ENCODE results near the gene GPR39. TPM values are rescaled to one million over a fixed set of nuclear protein-coding genes. Genes with fewer than 3 reads are reported as not detected.
"Not testable (repeated sequence)": the region's sequence is repeated elsewhere in the genome, so short reads cannot be mapped to it uniquely, and the experiment has no call there.

Gene GPR39
- polyA plus RNA-seq (2013, experiment 1 of 2; ENCODE audit: insufficient read length) = 0.46 TPM
- 0.42 TPM for polyA plus RNA-seq (2013, experiment 2 of 2; ENCODE audit: insufficient read length)

DNA sequence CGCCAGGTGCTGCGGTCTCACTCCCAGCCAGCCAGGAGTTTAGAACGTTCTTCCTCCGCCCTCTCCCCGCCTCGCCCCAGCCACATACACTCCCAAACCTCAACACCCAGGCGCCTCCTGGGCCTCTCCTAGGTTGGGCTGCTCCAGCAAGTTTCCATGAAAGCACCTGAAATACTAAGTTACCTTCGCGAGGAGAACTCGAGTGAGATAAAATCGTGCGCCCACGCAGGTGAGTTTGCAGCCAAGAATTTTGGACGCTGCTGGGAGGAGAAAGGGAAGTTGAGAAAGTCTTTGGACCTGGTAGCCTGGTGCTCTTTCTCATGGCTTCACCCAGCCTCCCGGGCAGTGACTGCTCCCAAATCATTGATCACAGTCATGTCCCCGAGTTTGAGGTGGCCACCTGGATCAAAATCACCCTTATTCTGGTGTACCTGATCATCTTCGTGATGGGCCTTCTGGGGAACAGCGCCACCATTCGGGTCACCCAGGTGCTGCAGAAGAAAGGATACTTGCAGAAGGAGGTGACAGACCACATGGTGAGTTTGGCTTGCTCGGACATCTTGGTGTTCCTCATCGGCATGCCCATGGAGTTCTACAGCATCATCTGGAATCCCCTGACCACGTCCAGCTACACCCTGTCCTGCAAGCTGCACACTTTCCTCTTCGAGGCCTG is at the start of gene GPR39:
Gene GPR39, plus strand, starts transcription at position 83 of the 673 bp plus-strand sequence.
- no peak for DNase-seq

DNA sequence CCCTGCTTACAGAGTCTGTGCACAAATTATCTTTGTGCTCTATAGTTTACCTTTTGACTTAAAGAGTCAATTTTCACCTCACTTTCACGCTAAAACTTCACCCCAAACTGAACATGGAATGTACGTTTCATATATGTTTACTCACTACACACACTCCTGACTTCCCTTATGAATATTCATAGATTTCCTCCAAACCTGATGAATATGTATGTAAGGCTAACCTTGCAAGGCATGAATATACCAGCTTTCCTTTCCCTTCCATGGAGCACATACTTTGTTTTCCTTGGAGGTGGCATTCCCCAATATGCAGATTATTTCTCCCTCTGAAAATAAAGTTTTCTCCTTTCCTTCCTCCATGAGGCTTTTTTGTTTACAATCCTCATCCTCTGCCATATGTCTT is 48.4 kb upstream of the GPR39 start:
- no peak for DNase-seq

DNA sequence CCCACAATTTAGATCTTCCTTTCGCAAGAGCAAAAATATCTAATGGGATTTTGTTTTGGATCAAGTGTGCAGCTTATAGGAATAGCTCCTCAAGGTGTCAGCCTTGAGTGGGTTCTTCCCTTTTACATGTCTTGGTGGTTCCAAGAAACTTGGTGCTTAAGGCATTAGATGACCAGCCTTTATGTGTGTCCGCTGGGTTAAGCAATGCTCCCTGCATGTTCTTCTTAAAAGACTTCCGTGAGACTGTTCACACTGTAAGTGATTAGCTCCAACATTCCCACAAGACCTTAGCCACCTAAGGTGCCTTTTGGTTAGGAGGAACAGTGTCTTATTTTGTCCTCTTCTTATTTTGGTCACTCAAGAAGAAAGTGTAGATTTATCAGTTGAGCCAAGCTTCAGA is 44.3 kb upstream of the GPR39 start:
- DNase-seq = no peak

GRCh38 chr2:132373391-132374135 is 43.0 kb upstream of the GPR39 start:
- DNase-seq = peak; percentile 42

DNA sequence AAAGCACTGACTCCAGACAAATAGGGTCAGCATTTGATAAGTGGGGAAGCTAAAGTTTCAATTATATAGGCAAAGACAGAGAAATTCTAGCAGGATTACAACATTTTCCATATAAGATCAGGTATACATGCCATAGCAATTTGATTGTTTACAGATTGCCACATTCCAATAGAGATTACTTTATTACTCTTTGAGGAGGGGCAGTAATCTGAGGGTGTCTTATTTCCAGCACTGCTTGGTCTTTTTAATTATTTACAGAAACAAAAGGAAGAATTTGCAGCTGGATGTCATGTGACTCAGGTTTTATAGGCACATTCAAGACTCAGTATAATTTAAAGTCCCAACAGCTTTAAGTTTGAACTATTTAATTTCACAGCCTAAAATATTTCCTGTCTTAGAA is 42.5 kb upstream of the GPR39 start:
- DNase-seq = no peak

GRCh38 chr2:132374551-132374950 is 42.1 kb upstream of the GPR39 start:
- DNase-seq = peak; percentile 47

DNA sequence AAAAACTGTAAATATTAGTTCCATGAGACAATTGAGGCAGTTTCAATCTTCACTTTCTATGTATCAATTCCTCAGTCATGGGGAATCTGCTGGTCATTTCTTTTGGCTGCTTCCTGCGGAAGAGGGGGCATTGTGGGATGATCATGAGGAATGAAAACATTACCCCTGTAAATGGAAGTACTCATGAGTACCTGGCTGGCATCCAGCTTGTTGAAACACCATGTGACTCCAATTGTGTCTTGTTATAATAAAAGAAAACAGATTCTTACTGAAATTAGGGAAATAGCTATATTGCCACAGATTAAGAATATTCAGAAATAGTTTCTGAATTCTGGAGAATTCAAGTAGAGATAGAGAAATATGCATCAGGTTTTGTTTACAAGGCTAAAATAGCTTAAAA is 41.6 kb upstream of the GPR39 start:
- peak; percentile 20 for DNase-seq

GRCh38 chr2:132381376-132381775 is 35.2 kb upstream of the GPR39 start:
- no peak for DNase-seq

GRCh38 chr2:132383956-132384355 is 32.6 kb upstream of the GPR39 start:
- DNase-seq = no peak

- no peak for DNase-seq
Observed at GRCh38 chr2:132384491-132385151, 32.0 kb upstream of the GPR39 start.

GRCh38 chr2:132387126-132387525 is 29.5 kb upstream of the GPR39 start:
- DNase-seq = no peak

DNA sequence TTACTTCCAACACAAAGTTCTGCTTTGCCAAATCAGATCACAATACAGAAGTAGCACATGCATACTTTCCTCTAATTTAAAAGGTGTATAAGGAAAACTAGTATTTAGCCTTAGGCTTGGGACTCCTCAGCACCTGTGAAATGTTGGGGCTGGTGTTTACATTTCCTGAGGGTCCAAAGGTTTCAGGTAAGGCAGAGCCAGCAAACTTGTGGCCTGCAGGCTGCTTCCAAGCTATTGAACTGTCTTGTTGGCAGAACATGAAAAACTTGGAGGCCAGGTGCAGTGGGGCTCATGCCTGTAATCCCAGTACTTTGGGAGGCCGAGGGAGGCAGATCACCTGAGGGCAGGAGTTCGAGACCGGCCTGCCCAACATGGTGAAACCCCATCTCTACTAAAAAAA is 26.5 kb upstream of the GPR39 start:
- no peak for DNase-seq

- DNase-seq = no peak
Observed at GRCh38 chr2:132391378-132391777, 25.2 kb upstream of the GPR39 start.

- no peak for DNase-seq
Observed at GRCh38 chr2:132392221-132392620, 24.4 kb upstream of the GPR39 start.

- DNase-seq = no peak
Observed at GRCh38 chr2:132392879-132393278, 23.7 kb upstream of the GPR39 start.

- not testable (repeated sequence) for DNase-seq
Observed at GRCh38 chr2:132397042-132397441, 19.6 kb upstream of the GPR39 start.

- peak; percentile 13 for DNase-seq
Observed at GRCh38 chr2:132400169-132400900, 16.3 kb upstream of the GPR39 start.

DNA sequence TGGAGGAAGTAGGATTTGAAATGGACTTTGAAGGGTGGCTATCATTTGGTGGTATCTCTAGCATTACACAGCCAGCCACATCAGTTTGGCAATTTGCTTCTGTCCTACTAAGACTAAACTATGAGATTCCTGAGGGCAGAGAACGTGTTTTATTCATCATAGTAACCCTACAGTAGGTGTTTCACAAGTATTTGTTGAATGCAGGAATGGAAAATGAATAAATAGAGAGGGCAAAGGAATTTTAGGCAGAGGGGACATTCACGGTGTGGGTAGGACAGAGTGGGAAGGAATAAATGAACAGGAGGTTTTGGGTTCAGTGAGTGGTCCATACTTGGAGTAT is 15.7 kb upstream of the GPR39 start:
- DNase-seq = no peak

- DNase-seq = no peak
Observed at GRCh38 chr2:132401326-132401725, 15.3 kb upstream of the GPR39 start.

DNA sequence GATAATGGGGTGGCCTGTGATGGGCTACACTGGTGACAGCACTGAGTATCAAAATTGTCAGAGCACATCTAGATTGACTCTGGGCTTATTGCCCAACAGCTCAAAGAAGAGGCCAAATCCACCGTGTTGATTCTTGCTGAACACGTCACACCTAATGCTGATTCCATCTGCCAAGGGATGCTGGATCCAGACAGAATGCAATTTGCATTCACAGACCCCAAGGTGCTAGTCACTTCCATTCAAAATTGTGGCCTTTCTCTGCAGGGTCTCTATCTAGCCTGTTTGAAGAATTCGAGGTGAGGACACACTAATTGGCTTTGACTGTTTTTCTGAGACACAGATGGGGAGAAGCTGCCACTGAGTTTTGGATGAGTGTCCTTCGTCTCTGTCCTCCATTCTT is 13.5 kb upstream of the GPR39 start:
- DNase-seq = no peak

GRCh38 chr2:132404056-132404455 is 12.5 kb upstream of the GPR39 start:
- no peak for DNase-seq

- DNase-seq = no peak
Observed at GRCh38 chr2:132407784-132408183, 8.8 kb upstream of the GPR39 start.

DNA sequence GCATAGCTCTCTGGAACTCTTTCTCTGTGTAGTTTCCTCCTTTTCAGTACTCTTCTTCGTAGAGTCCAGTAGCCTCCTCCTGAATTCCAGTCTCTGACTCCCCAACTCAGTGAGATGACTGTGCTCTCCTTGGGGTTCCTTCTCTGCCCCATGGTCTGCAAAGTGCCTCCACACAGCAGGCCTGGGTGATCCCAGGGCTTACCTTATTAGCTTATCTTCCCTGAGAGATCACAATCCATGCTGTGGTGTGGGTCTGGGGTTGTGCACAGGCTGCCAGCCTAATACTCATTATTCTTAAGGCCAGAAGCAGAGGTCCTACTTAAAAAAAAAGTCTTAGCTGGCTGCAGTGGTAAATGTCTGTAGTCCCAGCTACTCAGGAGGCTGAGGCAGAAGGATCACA is 4.6 kb upstream of the GPR39 start:
- DNase-seq = no peak
